ENCODE data around the gene ZFAND2A.

- TF ChIP-seq CTCF (IDR thresholded peaks at IDR 0.05) (no peak), EZH2 (IDR thresholded peaks at IDR 0.05) (no peak), EZH2phosphoT487 (IDR thresholded peaks at IDR 0.05) (no peak)
Measured at GRCh38 chr7:1209097-1209496, 49.1 kb upstream of the ZFAND2A start.

All from neural progenitor cell (in vitro differentiated cells).